ENCODE measurements around the gene CDK6.
"Not testable (repeated sequence)": the region's sequence is repeated elsewhere in the genome, so short reads cannot be mapped to it uniquely, and the experiment has no call there.

The CDK6 gene

DNA sequence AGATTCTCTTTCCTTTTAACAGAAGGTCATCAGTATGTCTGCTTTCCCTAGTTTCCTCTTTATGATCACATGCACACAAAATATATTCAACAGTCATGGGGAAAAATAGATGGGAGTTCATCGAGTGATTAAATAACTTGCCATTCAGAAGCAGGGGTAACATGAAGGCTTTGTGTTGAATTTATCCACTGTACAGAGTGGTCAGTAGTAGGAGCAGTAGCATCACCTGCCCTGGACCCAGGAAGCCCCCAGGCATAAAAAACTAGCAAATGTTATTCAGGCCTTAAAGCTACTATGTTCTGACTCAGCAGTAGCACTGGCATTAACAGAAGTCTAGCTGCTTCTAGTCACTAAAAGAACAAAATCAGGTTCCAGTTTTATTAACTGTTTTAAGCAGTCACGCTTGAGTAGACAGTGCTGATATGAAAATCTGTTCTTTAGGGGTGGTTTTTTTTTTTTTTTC is 214.8 kb downstream of the CDK6 start:
- Mint-ChIP-seq H3K9me3 (no peaks in the 10 kb centered on the region), H3K27me3 (no peaks in the 10 kb centered on the region), H3K4me1 (ENCODE audit: low read depth) (peaks cover 26% of the 10 kb centered on the region), H3K27ac (peak overlapping the region; percentile 91), H3K4me3 (peak overlapping the region; percentile 17), H3K36me3 (ENCODE audit: low read depth) (peaks cover 8% of the 10 kb centered on the region)
- intact Hi-C loops (cut with micrococcal nuclease), result loop anchor here (1.0 to 10.0 kb wide), 5 partner anchors 12 to 613 kb away; partner anchors contain the start of gene VPS50

DNA sequence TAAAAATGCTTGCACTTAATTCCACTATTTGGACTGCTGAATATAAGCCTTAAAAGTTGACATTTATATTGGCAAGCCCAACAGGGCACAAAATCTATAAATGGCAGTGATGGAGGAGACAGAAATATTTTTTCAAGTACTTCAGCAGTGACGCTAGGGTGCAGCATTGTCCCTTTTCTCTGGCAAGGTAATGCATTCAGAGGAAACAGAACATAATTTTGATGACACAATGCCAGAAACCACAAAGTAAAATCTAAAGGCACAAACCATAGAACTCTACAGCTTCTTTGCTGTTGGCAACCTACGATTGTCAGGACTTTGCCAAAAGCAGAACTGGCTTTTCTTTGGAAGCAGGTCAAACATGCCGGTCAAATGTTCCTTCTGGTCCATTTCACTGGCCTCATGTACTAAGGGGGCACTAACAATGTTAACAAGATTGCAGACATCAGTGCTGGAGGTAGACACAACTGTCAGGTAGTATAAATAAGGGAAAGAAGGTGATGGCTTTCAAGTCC is 215.3 kb downstream of the CDK6 start:
- peaks cover 22% of the 10 kb centered on the region for H3K4me1 Mint-ChIP-seq (ENCODE audit: low read depth)
- peak overlapping the region; percentile 91 for H3K27ac Mint-ChIP-seq
- intact Hi-C loops (cut with micrococcal nuclease), result loop anchor here (1.0 to 10.0 kb wide), 4 partner anchors 70 to 614 kb away; partner anchors contain the start of gene VPS50

DNA sequence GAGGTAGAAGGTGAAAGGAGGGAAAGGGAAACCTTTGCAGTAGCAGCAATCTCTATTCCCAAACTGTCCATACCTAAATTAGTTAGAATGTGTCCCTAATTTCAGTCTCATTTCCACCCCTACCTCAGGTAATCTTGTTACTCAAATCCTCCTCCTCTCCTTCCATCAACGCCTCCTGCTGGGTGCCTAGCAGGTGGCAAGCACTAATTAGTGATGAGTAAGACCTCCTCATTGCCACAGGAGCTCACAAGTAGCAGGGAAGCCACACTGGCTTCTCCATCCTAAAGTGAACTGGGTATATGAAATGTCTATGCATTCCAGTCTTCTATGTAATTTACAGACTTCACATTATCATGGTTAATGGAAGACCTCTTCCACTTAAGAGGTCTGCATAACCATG is 220.5 kb downstream of the CDK6 start:
- H3K4me1 Mint-ChIP-seq (ENCODE audit: low read depth), result peaks cover 2% of the 10 kb centered on the region
- intact Hi-C loops (cut with micrococcal nuclease), result no loop called here
- H3K36me3 Mint-ChIP-seq (ENCODE audit: low read depth), result peaks cover 26% of the 10 kb centered on the region
- no peak overlapping the region for H3K4me3 Mint-ChIP-seq
- H3K9me3 Mint-ChIP-seq, result no peaks in the 10 kb centered on the region
- H3K27me3 Mint-ChIP-seq, result no peaks in the 10 kb centered on the region
- no peak overlapping the region for H3K27ac Mint-ChIP-seq

More for the DNA sequence above, 215.3 kb downstream of the CDK6 start:
- peak overlapping the region; percentile 17 for H3K4me3 Mint-ChIP-seq
- H3K36me3 Mint-ChIP-seq (ENCODE audit: low read depth), result peaks cover 14% of the 10 kb centered on the region
- no peaks in the 10 kb centered on the region for H3K9me3 Mint-ChIP-seq
- no peaks in the 10 kb centered on the region for H3K27me3 Mint-ChIP-seq

DNA sequence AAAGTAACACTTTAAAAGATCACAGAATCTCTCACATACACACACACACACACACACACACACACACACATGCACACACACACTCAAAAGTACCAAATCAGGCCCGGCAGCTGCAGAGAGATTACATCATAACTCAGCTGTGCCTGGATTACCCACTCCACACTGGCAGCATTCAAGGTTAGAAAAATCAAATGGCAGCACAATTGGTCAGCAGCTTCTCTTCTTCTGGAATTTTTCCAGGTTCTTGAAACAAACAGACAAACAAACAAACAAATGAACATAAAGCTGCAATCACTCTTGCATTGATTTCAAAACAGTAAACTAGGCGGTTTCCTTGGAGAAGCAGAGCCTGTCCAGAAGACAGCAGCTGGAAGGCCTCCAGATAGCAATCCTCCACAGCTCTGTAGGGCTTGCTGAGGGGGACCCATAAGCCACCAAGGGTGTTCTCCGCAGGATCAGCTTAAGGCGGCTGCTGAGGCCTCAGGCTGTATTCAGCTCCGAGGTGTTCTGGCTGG is 221.7 kb downstream of the CDK6 start:
- Mint-ChIP-seq H3K9me3 (no peaks in the 10 kb centered on the region), H3K27me3 (no peaks in the 10 kb centered on the region), H3K4me3 (no peak overlapping the region), H3K4me1 (ENCODE audit: low read depth) (no peaks in the 10 kb centered on the region), H3K27ac (no peak overlapping the region), H3K36me3 (ENCODE audit: low read depth) (peaks cover 26% of the 10 kb centered on the region)
- intact Hi-C loops (cut with micrococcal nuclease), result no loop called here

DNA sequence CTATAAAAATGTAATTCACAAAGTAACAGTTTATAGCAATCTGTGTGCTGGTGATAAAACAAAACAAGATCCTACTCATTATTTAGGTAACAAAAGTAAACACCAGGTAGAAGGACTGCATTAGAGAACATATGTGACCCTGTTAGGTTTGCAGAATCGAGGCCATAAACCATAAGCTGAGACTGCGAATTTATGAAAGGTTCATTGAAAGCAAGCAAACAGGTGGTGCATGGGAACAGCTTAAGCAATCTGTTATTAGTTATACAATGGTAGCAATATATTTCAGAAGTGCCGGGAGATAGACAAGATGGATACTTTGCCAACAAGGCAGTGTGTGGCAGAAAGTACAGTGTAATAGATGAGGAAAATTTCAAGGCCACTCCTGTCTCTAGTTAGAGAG is 222.7 kb downstream of the CDK6 start:
- intact Hi-C loops (cut with micrococcal nuclease), result no loop called here

DNA sequence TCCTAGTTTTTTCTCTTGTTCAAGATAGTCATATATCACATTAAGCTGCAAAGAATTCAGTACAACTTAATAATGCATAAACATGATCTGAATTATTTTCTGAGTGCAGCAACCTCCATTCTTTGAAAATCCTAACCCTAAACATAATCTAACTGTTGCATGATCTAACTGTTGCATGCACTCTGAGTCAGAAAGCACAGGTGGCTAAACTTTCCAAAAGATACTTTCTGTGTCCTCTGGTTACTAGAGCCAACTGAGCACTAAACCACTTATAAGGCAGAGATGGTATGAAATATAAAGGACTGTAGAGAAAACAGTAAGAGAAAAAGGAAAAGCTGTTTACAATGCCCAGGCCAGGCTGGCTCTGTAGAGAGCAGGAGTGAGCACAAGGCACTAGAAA is 223.2 kb downstream of the CDK6 start:
- Mint-ChIP-seq H3K9me3 (no peaks in the 10 kb centered on the region), H3K36me3 (ENCODE audit: low read depth) (peaks cover 26% of the 10 kb centered on the region), H3K4me1 (ENCODE audit: low read depth) (no peaks in the 10 kb centered on the region), H3K27ac (no peak overlapping the region), H3K4me3 (no peak overlapping the region), H3K27me3 (no peaks in the 10 kb centered on the region)
- intact Hi-C loops (cut with micrococcal nuclease), result no loop called here

More for the DNA sequence above, 222.7 kb downstream of the CDK6 start:
- Mint-ChIP-seq H3K9me3 (no peaks in the 10 kb centered on the region), H3K4me3 (no peak overlapping the region), H3K36me3 (ENCODE audit: low read depth) (peaks cover 26% of the 10 kb centered on the region), H3K27me3 (no peaks in the 10 kb centered on the region), H3K27ac (no peak overlapping the region), H3K4me1 (ENCODE audit: low read depth) (no peaks in the 10 kb centered on the region)

DNA sequence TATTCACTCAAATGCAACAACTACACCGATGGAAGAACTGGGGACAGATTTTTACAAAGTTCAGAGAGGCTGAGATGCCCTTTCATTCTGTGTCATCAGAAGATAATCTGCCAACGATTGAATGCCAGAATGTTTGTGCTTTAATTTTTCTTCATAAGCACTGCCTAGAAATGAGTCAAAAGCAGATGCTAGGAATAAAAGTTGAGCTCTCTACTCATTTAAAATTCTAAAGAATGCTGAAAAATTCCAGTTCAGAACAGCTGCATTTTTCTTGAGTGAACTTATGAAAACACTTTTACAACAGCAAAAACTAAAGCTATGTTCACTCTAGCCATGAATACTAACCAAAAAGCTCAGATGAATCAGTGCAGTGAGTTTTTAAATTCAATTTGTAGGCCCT is 223.9 kb downstream of the CDK6 start:
- Mint-ChIP-seq H3K9me3 (no peaks in the 10 kb centered on the region), H3K27ac (no peak overlapping the region), H3K36me3 (ENCODE audit: low read depth) (peaks cover 26% of the 10 kb centered on the region), H3K4me1 (ENCODE audit: low read depth) (no peaks in the 10 kb centered on the region), H3K4me3 (no peak overlapping the region), H3K27me3 (no peaks in the 10 kb centered on the region)
- intact Hi-C loops (cut with micrococcal nuclease), result no loop called here

DNA sequence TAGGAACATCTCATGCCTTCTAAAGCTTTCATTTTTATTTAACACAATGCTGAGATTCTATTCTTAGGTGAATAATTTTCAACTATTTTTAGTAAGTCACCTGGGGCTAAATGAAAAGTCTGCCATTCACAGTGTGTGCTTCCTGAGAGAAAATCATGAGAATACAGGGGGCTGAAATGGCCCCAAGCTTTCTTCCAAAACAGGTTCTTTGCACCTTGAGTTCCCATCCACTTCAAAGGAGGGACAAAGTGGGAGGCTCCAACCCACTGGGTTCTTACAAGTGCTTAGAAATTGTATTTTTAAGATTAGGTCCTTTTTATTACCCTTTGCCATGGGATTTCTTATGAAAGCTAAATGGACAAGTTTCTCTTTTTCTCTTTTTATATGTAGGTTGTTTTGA is 224.6 kb downstream of the CDK6 start:
- intact Hi-C loops (cut with micrococcal nuclease), result no loop called here
- no peaks in the 10 kb centered on the region for H3K27me3 Mint-ChIP-seq
- H3K9me3 Mint-ChIP-seq, result no peaks in the 10 kb centered on the region
- H3K36me3 Mint-ChIP-seq (ENCODE audit: low read depth), result peaks cover 19% of the 10 kb centered on the region
- H3K4me3 Mint-ChIP-seq, result no peak overlapping the region
- H3K4me1 Mint-ChIP-seq (ENCODE audit: low read depth), result no peaks in the 10 kb centered on the region
- no peak overlapping the region for H3K27ac Mint-ChIP-seq

DNA sequence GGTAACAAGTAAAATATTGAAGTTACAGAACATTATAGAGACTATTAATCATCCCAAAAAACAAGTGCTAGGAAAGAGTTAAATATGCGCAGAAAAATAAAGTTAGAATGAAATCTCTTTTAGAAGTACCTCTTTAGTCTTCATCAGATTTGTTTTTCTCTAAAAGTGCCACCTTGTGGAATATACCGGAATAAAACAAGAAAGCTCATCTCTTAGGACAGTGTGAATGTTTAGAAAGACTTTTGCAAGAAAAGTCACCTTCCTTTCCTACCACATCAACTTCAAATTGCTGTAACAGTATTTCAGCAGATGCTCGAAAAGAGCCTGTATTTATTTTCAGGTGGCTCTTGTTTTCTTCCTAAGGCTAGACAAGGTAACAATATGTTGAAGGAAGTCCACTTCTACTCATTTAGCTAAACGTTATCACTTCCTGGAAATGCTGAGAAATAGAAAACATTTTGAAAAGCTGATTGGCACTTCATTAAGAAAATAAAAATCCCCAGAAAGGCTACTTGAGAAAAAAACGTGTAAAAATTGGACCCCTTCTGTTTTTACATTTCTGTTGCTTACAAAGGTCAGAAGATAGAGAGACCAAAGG is 226.4 kb downstream of the CDK6 start:
- intact Hi-C loops (cut with micrococcal nuclease), result no loop called here
- Mint-ChIP-seq H3K9me3 (no peaks in the 10 kb centered on the region), H3K4me3 (no peak overlapping the region), H3K27me3 (no peaks in the 10 kb centered on the region), H3K36me3 (ENCODE audit: low read depth) (peaks cover 8% of the 10 kb centered on the region), H3K27ac (no peak overlapping the region), H3K4me1 (ENCODE audit: low read depth) (no peaks in the 10 kb centered on the region)

DNA sequence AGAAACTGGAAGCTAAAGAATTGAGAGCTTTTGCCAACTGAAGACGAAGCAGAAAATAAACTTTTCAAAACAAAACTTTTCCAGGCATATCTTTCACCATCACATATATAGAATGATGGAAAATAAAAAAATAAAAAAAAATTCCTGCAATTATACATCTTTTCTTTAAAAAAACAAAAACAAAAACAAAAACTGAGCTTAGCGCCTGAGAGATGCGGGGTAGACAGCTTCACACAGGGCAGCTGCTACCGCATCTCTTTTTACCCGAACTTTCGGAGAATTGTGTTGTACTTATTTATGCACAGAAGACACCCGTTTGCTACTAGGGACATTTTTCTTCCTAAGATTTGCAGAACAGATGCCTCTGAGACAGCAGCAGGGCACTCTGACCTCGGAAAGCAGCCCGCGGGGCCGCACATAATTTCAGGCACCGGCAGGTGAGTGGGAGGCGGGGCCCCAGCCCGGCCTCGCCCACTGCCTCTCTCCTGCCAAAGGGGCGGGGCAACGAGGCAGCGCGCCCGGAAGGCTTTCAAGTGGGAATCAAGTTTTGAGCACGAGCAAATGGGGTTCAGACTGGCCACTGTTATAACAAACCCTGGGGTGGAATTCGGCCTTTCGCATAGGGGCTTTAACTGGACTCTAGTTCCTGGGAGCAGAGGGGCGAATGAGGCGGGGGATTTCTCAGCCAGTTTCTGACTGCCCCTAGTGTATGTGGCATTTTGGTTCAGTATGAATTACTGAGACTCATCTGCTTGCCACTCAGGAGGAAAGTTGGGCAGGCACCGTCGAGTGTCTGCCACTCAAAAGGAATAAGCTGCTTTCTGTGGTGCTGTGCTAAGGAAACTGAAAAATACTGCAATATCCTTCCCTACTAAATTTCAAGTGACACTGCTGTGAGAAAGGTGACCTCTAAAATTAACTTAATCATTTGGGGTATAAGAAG is 227.7 kb downstream of the CDK6 start:
- intact Hi-C loops (cut with micrococcal nuclease), result no loop called here

GRCh38 chr7:92606985-92607384 is 229.4 kb downstream of the CDK6 start:
- Mint-ChIP-seq H3K9me3 (no peaks in the 10 kb centered on the region), H3K27ac (no peak overlapping the region), H3K4me1 (ENCODE audit: low read depth) (no peaks in the 10 kb centered on the region), H3K36me3 (ENCODE audit: low read depth) (no peaks in the 10 kb centered on the region), H3K4me3 (no peak overlapping the region), H3K27me3 (no peaks in the 10 kb centered on the region)
- intact Hi-C loops (cut with micrococcal nuclease), result no loop called here

More for the DNA sequence above, 227.7 kb downstream of the CDK6 start:
- Mint-ChIP-seq H3K4me3 (no peak overlapping the region), H3K9me3 (no peaks in the 10 kb centered on the region), H3K27me3 (no peaks in the 10 kb centered on the region), H3K4me1 (ENCODE audit: low read depth) (no peaks in the 10 kb centered on the region), H3K36me3 (ENCODE audit: low read depth) (no peaks in the 10 kb centered on the region), H3K27ac (no peak overlapping the region)

GRCh38 chr7:92604517-92604916 is 231.9 kb downstream of the CDK6 start:
- H3K36me3 Mint-ChIP-seq (ENCODE audit: low read depth); H3K9me3 Mint-ChIP-seq; H3K4me3 Mint-ChIP-seq; H3K27me3 Mint-ChIP-seq; intact Hi-C loops (cut with micrococcal nuclease); H3K4me1 Mint-ChIP-seq (ENCODE audit: low read depth); H3K27ac Mint-ChIP-seq: not testable (repeated sequence)

- Mint-ChIP-seq H3K27me3 (no peaks in the 10 kb centered on the region), H3K27ac (no peak overlapping the region), H3K4me3 (no peak overlapping the region), H3K9me3 (no peaks in the 10 kb centered on the region), H3K36me3 (ENCODE audit: low read depth) (no peaks in the 10 kb centered on the region), H3K4me1 (ENCODE audit: low read depth) (no peaks in the 10 kb centered on the region)
- intact Hi-C loops (cut with micrococcal nuclease), result no loop called here
Observed at GRCh38 chr7:92603089-92603445, 233.3 kb downstream of the CDK6 start.

Data from dendritic cell treated with granulocyte-macrophage colony-stimulating factor and Interleukin-4, amounts not matched to agents 40 ng/mL and 50 ng/mL, for 4 days (primary cell).